ENCODE measurements around the gene LPP.
A peak's percentile ranks its signal among the peaks of the same experiment; 100 is the strongest.

Gene LPP

GRCh38 chr3:188342991-188343732, 189.2 kb downstream of the LPP start:
- DNase-seq = no peak

GRCh38 chr3:188343894-188344293, 189.9 kb downstream of the LPP start:
- no peak for DNase-seq

- no peak for DNase-seq
Measured at GRCh38 chr3:188345223-188345622, 191.3 kb downstream of the LPP start.

GRCh38 chr3:188348435-188349244, 194.7 kb downstream of the LPP start:
- DNase-seq = no peak

- DNase-seq = no peak
Measured at GRCh38 chr3:188349351-188349901, 195.5 kb downstream of the LPP start.

- DNase-seq = no peak
Measured at GRCh38 chr3:188349933-188350332, 196.0 kb downstream of the LPP start.

GRCh38 chr3:188350961-188351360, 197.0 kb downstream of the LPP start:
- DNase-seq = no peak

GRCh38 chr3:188351648-188352047, 197.7 kb downstream of the LPP start:
- no peak for DNase-seq

- DNase-seq = no peak
Measured at GRCh38 chr3:188352196-188352927, 198.4 kb downstream of the LPP start.

- no peak for DNase-seq
Measured at GRCh38 chr3:188353426-188353825, 199.5 kb downstream of the LPP start.

- DNase-seq = no peak
Measured at GRCh38 chr3:188358787-188359493, 205.0 kb downstream of the LPP start.

GRCh38 chr3:188360364-188360881, 206.5 kb downstream of the LPP start:
- DNase-seq = no peak

- no peak for DNase-seq
Measured at GRCh38 chr3:188361888-188362287, 207.9 kb downstream of the LPP start.

- DNase-seq = no peak
Measured at GRCh38 chr3:188362405-188362831, 208.5 kb downstream of the LPP start.

- no peak for DNase-seq
Measured at GRCh38 chr3:188365184-188365583, 211.2 kb downstream of the LPP start.

- DNase-seq = no peak
Measured at GRCh38 chr3:188365988-188366698, 212.2 kb downstream of the LPP start.

GRCh38 chr3:188367678-188368077, 213.7 kb downstream of the LPP start:
- no peak for DNase-seq

- DNase-seq = no peak
Measured at GRCh38 chr3:188369526-188369925, 215.6 kb downstream of the LPP start.

GRCh38 chr3:188370081-188370830, 216.3 kb downstream of the LPP start:
- peak; percentile 65 for DNase-seq

GRCh38 chr3:188378786-188379185, 224.8 kb downstream of the LPP start:
- no peak for DNase-seq

- no peak for DNase-seq
Measured at GRCh38 chr3:188380252-188380651, 226.3 kb downstream of the LPP start.
